ENCODE data around the gene CHD6.

The CHD6 gene

GRCh38 chr20:41366546-41367392 is 251.4 kb downstream of the CHD6 start, which contains the start of gene EMILIN3:
Gene EMILIN3 (minus strand): TSS chr20:41366818. CDS start chr20:41366634, 184 bp downstream.
- Histone ChIP-seq H3K36me3 (no peaks in the 10 kb centered on the region), H3K4me1 (ENCODE audit: control insufficient read depth in 1 of 2, insufficient read depth in 1 of 2, low read depth in 1 of 2, low read length in 1 of 2) (no peaks in the 10 kb centered on the region), H3K4me3 (ENCODE audit: low read depth in 1 of 2, low read length in 1 of 2) (no peak within 1 kb of the TSS), H3K27ac (no peak within 1 kb of the TSS), H3K27me3 (peaks cover 82% of the 10 kb centered on the region), H3K9me3 (no peaks in the 10 kb centered on the region)
- TF ChIP-seq CTCF (IDR thresholded peaks at IDR 0.05): no peak

GRCh38 chr20:41365777-41366545 is 252.2 kb downstream of the CHD6 start:
- TF ChIP-seq CTCF (IDR thresholded peaks at IDR 0.05): no peak
- no peaks in the 10 kb centered on the region for H3K9me3 ChIP-seq
- H3K36me3 ChIP-seq: no peaks in the 10 kb centered on the region
- no peak overlapping the region for H3K27ac ChIP-seq
- peaks cover 85% of the 10 kb centered on the region for H3K27me3 ChIP-seq
- no peaks in the 10 kb centered on the region for H3K4me1 ChIP-seq (ENCODE audit: control insufficient read depth in 1 of 2, insufficient read depth in 1 of 2, low read depth in 1 of 2, low read length in 1 of 2)
- H3K4me3 ChIP-seq (ENCODE audit: low read depth in 1 of 2, low read length in 1 of 2): no peak overlapping the region

- TF ChIP-seq CTCF (IDR thresholded peaks at IDR 0.05): no peak
- Histone ChIP-seq H3K4me1 (ENCODE audit: control insufficient read depth in 1 of 2, insufficient read depth in 1 of 2, low read depth in 1 of 2, low read length in 1 of 2) (no peaks in the 10 kb centered on the region), H3K27me3 (peaks cover 88% of the 10 kb centered on the region), H3K4me3 (ENCODE audit: low read depth in 1 of 2, low read length in 1 of 2) (no peak overlapping the region), H3K27ac (no peak overlapping the region), H3K36me3 (no peaks in the 10 kb centered on the region), H3K9me3 (no peaks in the 10 kb centered on the region)
Measured at GRCh38 chr20:41364967-41365765, 253.0 kb downstream of the CHD6 start.

GRCh38 chr20:41364236-41364855 is 253.8 kb downstream of the CHD6 start:
- no peak for TF ChIP-seq CTCF (IDR thresholded peaks at IDR 0.05)
- Histone ChIP-seq H3K4me3 (ENCODE audit: low read depth in 1 of 2, low read length in 1 of 2) (no peak overlapping the region), H3K9me3 (no peaks in the 10 kb centered on the region), H3K27me3 (peaks cover 85% of the 10 kb centered on the region), H3K4me1 (ENCODE audit: control insufficient read depth in 1 of 2, insufficient read depth in 1 of 2, low read depth in 1 of 2, low read length in 1 of 2) (no peaks in the 10 kb centered on the region), H3K36me3 (no peaks in the 10 kb centered on the region), H3K27ac (no peak overlapping the region)

- H3K4me3 ChIP-seq (ENCODE audit: low read depth in 1 of 2, low read length in 1 of 2): no peak overlapping the region
Measured at GRCh38 chr20:41363601-41364000, 254.6 kb downstream of the CHD6 start.

More at GRCh38 chr20:41363601-41364000, 254.6 kb downstream of the CHD6 start:
- H3K4me1 ChIP-seq (ENCODE audit: control insufficient read depth in 1 of 2, insufficient read depth in 1 of 2, low read depth in 1 of 2, low read length in 1 of 2): no peaks in the 10 kb centered on the region
- H3K36me3 ChIP-seq: no peaks in the 10 kb centered on the region
- no peaks in the 10 kb centered on the region for H3K9me3 ChIP-seq
- no peak for TF ChIP-seq CTCF (IDR thresholded peaks at IDR 0.05)
- no peak overlapping the region for H3K27ac ChIP-seq
- H3K27me3 ChIP-seq: peaks cover 82% of the 10 kb centered on the region

Data from neutrophil (primary cell).